A549 treated with GW870086 at 1 μM for 4 hours (cell line): Measurements from ENCODE around the gene NPIPA2. TPM values are rescaled to one million over a fixed set of nuclear protein-coding genes. Genes with fewer than 3 reads are reported as not detected.

Source experiments
- total RNA-seq: library from RNA; stranded (reverse); fragments of 200-300 nt; extraction: Qiagen RNA extraction; gene quantifications from 5 replicates; pipeline ENCODE4 v1.2.3, GENCODE V29; 2022; ENCODE audit warnings: low read depth

The NPIPA2 gene
- total RNA-seq: 0.71 to 2.8 TPM (median 1.2 TPM) in 5 replicates

DNA sequence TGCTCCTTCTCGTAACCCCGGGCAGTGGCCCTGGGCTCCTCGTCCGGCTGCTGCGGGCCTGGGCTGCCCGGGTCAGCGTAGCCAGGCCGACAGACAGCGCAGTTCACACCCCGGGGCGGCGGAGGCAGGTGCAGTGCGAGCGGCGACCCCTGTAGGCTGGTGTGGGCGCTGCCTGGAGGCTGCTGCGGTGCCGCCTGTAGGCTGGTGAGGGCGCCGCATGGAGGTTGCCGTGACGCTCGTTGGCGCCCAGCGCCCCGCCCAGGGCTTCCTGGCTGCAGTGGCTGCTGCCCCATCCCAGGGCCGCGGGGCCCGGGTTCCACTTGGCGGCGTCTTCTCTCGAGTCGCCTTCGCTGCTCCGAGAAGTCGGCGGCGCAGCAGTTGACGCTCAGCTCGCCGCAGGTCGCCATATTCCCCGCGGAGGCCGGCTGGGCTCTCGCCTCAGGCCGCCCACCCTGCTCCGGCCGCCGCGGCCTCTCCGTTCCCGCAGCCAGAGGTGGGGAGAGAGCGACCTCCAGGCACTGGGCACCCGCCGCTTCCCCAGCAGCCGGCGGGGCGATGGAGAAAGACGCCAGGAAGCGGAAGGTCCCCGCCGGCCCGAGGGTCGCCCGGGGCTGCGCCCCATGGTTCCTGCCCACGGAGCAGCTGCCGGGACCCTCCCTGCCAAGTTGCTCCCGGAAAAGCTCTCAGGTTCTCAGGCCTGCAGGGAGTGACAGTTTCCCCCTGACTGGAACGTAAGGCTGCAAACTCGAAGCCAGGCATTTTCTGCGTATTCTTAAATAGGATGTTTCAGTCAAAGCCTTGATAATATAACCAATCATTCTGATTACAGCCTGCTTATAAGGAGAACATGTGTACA lies at the start of gene NPIPA2:
Gene NPIPA2, plus strand, starts transcription at position 261 of the 856 bp plus-strand sequence. CDS start 5,533 bp downstream, outside the sequence.

DNA sequence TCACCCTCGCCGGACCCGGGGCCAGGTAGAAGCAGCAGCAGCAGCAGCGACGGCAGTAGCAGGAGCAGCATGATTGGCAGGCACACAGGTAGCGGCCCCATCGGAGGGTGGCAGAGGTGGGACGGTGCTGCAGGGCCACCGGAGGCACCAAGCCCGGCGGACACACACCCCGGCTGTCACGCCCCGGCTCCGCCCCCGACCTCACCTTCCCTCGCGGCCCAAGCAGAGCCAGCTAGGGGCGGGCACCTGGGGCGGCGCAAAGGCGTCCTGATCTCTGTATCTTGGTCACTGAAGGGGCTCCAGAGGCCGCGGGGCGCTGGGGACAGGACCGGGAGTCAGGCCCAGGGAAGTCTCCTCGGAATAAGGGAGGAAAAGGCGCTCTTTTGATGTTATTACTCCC lies 48.2 kb upstream of the NPIPA2 start, which contains the start of gene PLA2G10:
Gene PLA2G10, minus strand, starts transcription at position 180 of the 400 bp plus-strand sequence. Its CDS starts 79 bp downstream, at position 101.

GRCh38 chr16:14703156-14704011 lies 38.9 kb upstream of the NPIPA2 start, which contains the start of gene NPIPA3:
TSS of gene NPIPA3 (plus strand) at chr16:14703411. CDS start at chr16:14708944, 5,533 bp downstream.

Other genes starting within 250 kb of the NPIPA2 start
- gene PARN, start 112.3 kb upstream of the NPIPA2 start, total RNA-seq: 34.4 to 46.3 TPM (median 37.2 TPM) in 5 replicates
- 105 to 120 TPM (median 117 TPM) in 5 replicates for gene BFAR, start 109.6 kb upstream of the NPIPA2 start, total RNA-seq
- 0.29 to 0.42 TPM (median 0.36 TPM) in 4 of 5 replicates, not detected in the other for gene PLA2G10, start 48.2 kb upstream of the NPIPA2 start, total RNA-seq
- gene NPIPA3, start 39.1 kb upstream of the NPIPA2 start, total RNA-seq: 1.2 to 2.1 TPM (median 1.4 TPM) in 5 replicates
- gene NOMO1, start 91.2 kb downstream of the NPIPA2 start, total RNA-seq: 93.3 to 97.1 TPM (median 96.3 TPM) in 5 replicates
- 34.7 to 48.0 TPM (median 47.0 TPM) in 5 replicates for gene NPIPA1, start 194.9 kb downstream of the NPIPA2 start, total RNA-seq
- 55.9 to 68.7 TPM (median 66.8 TPM) in 5 replicates for gene PDXDC1, start 232.5 kb downstream of the NPIPA2 start, total RNA-seq